SK-N-SH (cell line): Measurements from ENCODE around the gene WWOX. TPM values are rescaled to one million over a fixed set of nuclear protein-coding genes. Genes with fewer than 3 reads are reported as not detected.

ENCODE experiments used
- CTCF ChIA-PET: fragments of 300-600, 350-600 bp; formaldehyde crosslinking; extraction: SDS; loops from one replicate; lab custom pipeline; 2021; lab: Yijun Ruan, JAX
- POLR2A ChIA-PET: fragments of 350-600 bp; sonication (Branson Sonifier 250); formaldehyde crosslinking; extraction: SDS; loops from one replicate; lab custom pipeline; 2020; ENCODE audit warnings: antibody characterized with exemption, inconsistent platforms; lab: Yijun Ruan, JAX
- DNase-seq: peaks from one replicate; pipeline ENCODE4 v3.0.0; 2012
- H2AFZ ChIP-seq: fragments of 200-600 bp; sonication (generic); 2 replicates; pipeline ENCODE4 v1.8.1; 2016; ENCODE audit warnings: antibody characterized with exemption, mild to moderate bottlenecking, low read depth
- H3F3A ChIP-seq: fragments of 200-600 bp; sonication (generic); replicated peaks from 2 replicates; pipeline ENCODE3; 2016; ENCODE audit warnings: antibody characterized with exemption, mild to moderate bottlenecking; ENCODE audit not compliant: insufficient read depth
- H3K27ac ChIP-seq, 2 experiments: fragments of 200-500 bp in 1 of 2; fragments of 200-600 bp in 1 of 2; sonication (Bioruptor generic) in 1 of 2; sonication (generic), shearing (Covaris generic) in 1 of 2; 2 replicates each; pipeline versions ENCODE4 v1.5.1 to v1.6.1; 2014 to 2016; ENCODE audit warnings: low read depth in 2 of 2, inconsistent platforms in 1 of 2, low read length in 1 of 2, mild to moderate bottlenecking in 1 of 2, mixed read lengths in 1 of 2
- H3K27me3 ChIP-seq: fragments of 200-600 bp; sonication (generic), shearing (Covaris generic); 2 replicates; pipeline ENCODE4 v1.6.1; 2016; ENCODE audit warnings: mixed run types; ENCODE audit not compliant: insufficient read depth
- H3K36me3 ChIP-seq, 2 experiments: fragments of 200-500 bp in 1 of 2; fragments of 200-600 bp in 1 of 2; sonication (Bioruptor generic) in 1 of 2; sonication (generic) in 1 of 2; replicated peaks in 1 of 2; 2 replicates each; pipeline versions ENCODE3 to v1.5.1; 2014 to 2016; ENCODE audit warnings: low read length in 1 of 2, mild to moderate bottlenecking in 1 of 2; ENCODE audit not compliant: insufficient read depth in 2 of 2, control insufficient read depth in 1 of 2
- H3K4me1 ChIP-seq, 2 experiments: fragments of 200-500 bp in 1 of 2; fragments of 200-600 bp in 1 of 2; sonication (Bioruptor generic) in 1 of 2; sonication (generic), shearing (Covaris generic) in 1 of 2; 2 replicates each; pipeline versions ENCODE4 v1.5.1 to v1.6.1; 2014 to 2016; ENCODE audit warnings: low read depth in 1 of 2, low read length in 1 of 2, mixed run types in 1 of 2; ENCODE audit not compliant: insufficient read depth in 2 of 2, control insufficient read depth in 1 of 2
- H3K4me2 ChIP-seq: fragments of 200-600 bp; sonication (generic), shearing (Covaris generic); 2 replicates; pipeline ENCODE4 v1.6.1; 2017; ENCODE audit warnings: mixed run types
- H3K4me3 ChIP-seq, 2 experiments: fragments of 200-500 bp in 1 of 2; fragments of 200-600 bp in 1 of 2; sonication (Bioruptor generic) in 1 of 2; sonication (generic), shearing (Covaris generic) in 1 of 2; 2 replicates each; pipeline versions ENCODE4 v1.5.1 to v1.8.1; 2014 to 2016; ENCODE audit warnings: low read depth in 2 of 2, inconsistent platforms in 1 of 2, low read length in 1 of 2, mild to moderate bottlenecking in 1 of 2, mixed read lengths in 1 of 2, moderate library complexity in 1 of 2
- H3K79me2 ChIP-seq: fragments of 200-600 bp; sonication (generic); 2 replicates; pipeline ENCODE4 v1.8.1; 2017; ENCODE audit warnings: mild to moderate bottlenecking; ENCODE audit not compliant: insufficient read depth
- H3K9ac ChIP-seq: fragments of 200-600 bp; sonication (generic); 2 replicates; pipeline ENCODE4 v1.6.1; 2017; ENCODE audit warnings: mixed run types
- H3K9me2 ChIP-seq: fragments of 200-600 bp; sonication (generic); 2 replicates; pipeline ENCODE4 v1.6.1; 2017; ENCODE audit warnings: mixed run types
- H3K9me3 ChIP-seq: fragments of 200-600 bp; sonication (generic); 2 replicates; pipeline ENCODE4 v1.6.1; 2017; ENCODE audit warnings: mixed run types, mild to moderate bottlenecking, moderate library complexity
- H4K20me1 ChIP-seq: fragments of 200-600 bp; sonication (generic); 2 replicates; pipeline ENCODE4 v1.6.1; 2017; ENCODE audit warnings: mild to moderate bottlenecking, mixed run types; ENCODE audit not compliant: insufficient read depth
- CTCF ChIP-seq: fragments of 200-600 bp; sonication (generic); IDR thresholded peaks from 2 replicates; pipeline ENCODE4 v1.6.1; 2017; ENCODE audit warnings: antibody characterized with exemption, mild to moderate bottlenecking, moderate library complexity
- EZH2phosphoT487 ChIP-seq: fragments of 200-600 bp; sonication (generic); IDR thresholded peaks from 2 replicates; pipeline ENCODE4 v1.6.1; 2017; ENCODE audit warnings: low read depth, mixed run types, mild to moderate bottlenecking, antibody characterized with exemption, moderate library complexity, borderline replicate concordance
- FOSL2 ChIP-seq: IDR thresholded peaks from 2 replicates; pipeline ENCODE4 v1.4.0; 2012; ENCODE audit warnings: low read depth, mild to moderate bottlenecking, moderate library complexity, borderline replicate concordance
- FOXJ3 ChIP-seq: sonication (generic); formaldehyde crosslinking; IDR thresholded peaks from 2 replicates; pipeline ENCODE4 v1.5.1; 2020; ENCODE audit warnings: mild to moderate bottlenecking, missing genetic modification reagents
- GABPA ChIP-seq: IDR thresholded peaks from 2 replicates; pipeline ENCODE4 v1.4.0; 2012; ENCODE audit warnings: low read depth, mild to moderate bottlenecking
- NRF1 ChIP-seq: IDR thresholded peaks from 2 replicates; pipeline ENCODE4 v1.6.1; 2012; ENCODE audit warnings: low read depth, mild to moderate bottlenecking, low read length
- RAD21 ChIP-seq: IDR thresholded peaks from 2 replicates; pipeline ENCODE4 v1.6.1; 2012; ENCODE audit warnings: mild to moderate bottlenecking, low read length
- TEAD4 ChIP-seq: IDR thresholded peaks from 2 replicates; pipeline ENCODE4 v1.4.0; 2012; ENCODE audit warnings: mild to moderate bottlenecking, borderline replicate concordance; ENCODE audit not compliant: insufficient read depth
- ZBTB33 ChIP-seq: IDR thresholded peaks from 2 replicates; pipeline ENCODE4 v1.4.0; 2012; ENCODE audit warnings: low read depth, borderline replicate concordance
- WGBS: methylation state at CpG from one replicate; pipeline ENCODE4 v1.1.6; 2017; ENCODE audit warnings: low lambda C conversion rate; 5-methylcytosine and 5-hydroxymethylcytosine counted together
- polyA plus RNA-seq, 3 experiments: library from polyadenylated mRNA; depleted of rRNA; stranded (reverse); fragments of >200 nt; gene quantifications; 2 replicates each; pipeline ENCODE4 v1.2.3, GENCODE V29; 2012
- TF ChIP-seq, protein P1 (sequence below): IDR thresholded peaks from 2 replicates; pipeline ENCODE4 v1.4.0; 2012; ENCODE audit warnings: low read depth

The WWOX gene
- polyA plus RNA-seq, 1 of the 3 experiments (the other 2 are of a cell fraction), result 10.8 TPM

DNA sequence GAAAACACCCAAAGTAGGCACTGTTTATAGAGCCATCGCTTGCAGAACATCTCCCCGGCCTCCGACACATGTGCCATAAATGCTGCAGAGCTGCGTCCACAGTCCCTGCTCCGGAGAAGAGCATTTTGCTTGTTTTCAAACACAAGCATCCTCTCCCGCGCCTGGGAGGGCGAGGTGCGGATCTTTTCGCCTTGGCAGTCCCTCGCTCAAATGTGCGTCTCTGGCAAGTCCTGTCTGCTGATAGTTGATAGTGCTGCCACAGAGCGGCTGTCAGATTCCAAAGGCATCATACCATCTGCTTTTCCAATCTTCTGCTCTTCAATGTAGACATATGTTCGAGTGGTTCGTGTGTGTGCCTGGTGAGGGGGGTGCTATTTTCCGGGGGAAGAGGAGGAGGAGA lies 897.3 kb downstream of the WWOX start (continued):
- TF ChIP-seq CTCF (no peak), FOXJ3 (no peak), ZBTB33 (no peak), GABPA (no peak)
- TF ChIP-seq, protein P1, sequence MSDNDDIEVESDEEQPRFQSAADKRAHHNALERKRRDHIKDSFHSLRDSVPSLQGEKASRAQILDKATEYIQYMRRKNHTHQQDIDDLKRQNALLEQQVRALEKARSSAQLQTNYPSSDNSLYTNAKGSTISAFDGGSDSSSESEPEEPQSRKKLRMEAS, result no peak

- WGBS, result 59% methylated on average over 11 of the region's 11 CpGs
- Histone ChIP-seq H3K27me3 (no peaks in the 10 kb centered on the region), H3F3A (no peaks in the 10 kb centered on the region), H3K4me3 (no peak overlapping the region), H3K4me2 (no peak overlapping the region), H3K79me2 (no peaks in the 10 kb centered on the region), H3K9me2 (no peaks in the 10 kb centered on the region), H3K4me1 (no peaks in the 10 kb centered on the region), H3K36me3 (no peaks in the 10 kb centered on the region), H3K9ac (no peak overlapping the region), H4K20me1 (no peaks in the 10 kb centered on the region), H3K9me3 (no peaks in the 10 kb centered on the region), H3K27ac (no peak overlapping the region), H2AFZ (no peak overlapping the region)
- TF ChIP-seq TEAD4, result no peak
- TF ChIP-seq RAD21, result no peak
- TF ChIP-seq FOSL2, result no peak
- no peak for TF ChIP-seq NRF1
- no peak for TF ChIP-seq CTCF
- no peak for TF ChIP-seq EZH2phosphoT487
- ChIA-PET CTCF (interaction anchor here (1.1 kb wide), 1 partner anchor 9 kb away, joined by 4 read pairs; no protein-coding TSS in a partner anchor), POLR2A (no interaction called here)
- DNase-seq, result no peak
These were observed 899.4 kb downstream of the WWOX start for GRCh38 chr16:78998879-78999278.
